ENCODE results near the gene SMYD2. TPM values are rescaled to one million over a fixed set of nuclear protein-coding genes. Genes with fewer than 3 reads are reported as not detected.
A peak's percentile ranks its signal among the peaks of the same experiment; 100 is the strongest.

The SMYD2 gene
- total RNA-seq, 2 experiments from 2014 or later: 38.2 to 40.1 TPM

DNA sequence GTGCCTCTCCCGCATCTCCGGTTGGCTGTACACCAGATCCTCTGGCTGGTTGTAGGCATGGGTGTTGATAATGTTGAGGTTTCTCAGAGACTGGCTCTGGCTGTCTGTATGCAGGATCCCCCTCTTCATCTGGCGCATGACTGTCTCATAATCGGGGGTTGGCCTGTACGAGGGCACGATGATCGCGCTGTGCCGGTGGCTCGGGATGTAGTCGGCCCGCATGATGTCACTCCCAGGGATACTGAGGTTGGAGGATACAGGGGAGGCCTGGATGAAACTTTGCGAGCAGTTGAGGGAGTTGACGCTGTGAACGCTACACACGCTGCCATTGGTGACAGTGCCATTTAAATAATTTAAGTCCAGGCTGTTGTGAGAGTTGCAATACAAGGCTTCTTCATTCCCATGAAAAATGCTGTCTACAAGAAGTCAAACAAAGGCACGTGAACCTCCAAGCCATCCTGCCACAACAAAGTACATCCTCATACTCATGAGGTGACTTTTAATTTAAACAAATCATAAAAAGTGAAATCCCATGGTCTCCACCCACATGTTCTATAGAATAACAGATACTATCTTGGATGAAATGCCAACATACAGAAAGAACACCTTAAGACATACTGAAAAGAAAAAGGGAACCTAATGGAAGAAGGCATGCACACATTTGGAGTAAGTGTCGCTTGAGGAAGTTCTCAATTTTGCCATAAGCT, 103.6 kb downstream of the SMYD2 start:
- DNase-seq: no peak
- H3K4me3 Mint-ChIP-seq: no peak overlapping the region
- peaks cover 6% of the 10 kb centered on the region for H3K4me1 Mint-ChIP-seq
- H3K27ac Mint-ChIP-seq: no peak overlapping the region
- ChIA-PET POLR2A (no interaction called here), CTCF (no interaction called here)
- no peaks in the 10 kb centered on the region for H3K36me3 Mint-ChIP-seq (ENCODE audit: low read depth)
- H3K9me3 Mint-ChIP-seq (ENCODE audit: low read depth): no peaks in the 10 kb centered on the region
- no peaks in the 10 kb centered on the region for H3K27me3 Mint-ChIP-seq
- ATAC-seq: no peak
- intact Hi-C loops (cut with DNase I, micrococcal nuclease): no loop called here

DNA sequence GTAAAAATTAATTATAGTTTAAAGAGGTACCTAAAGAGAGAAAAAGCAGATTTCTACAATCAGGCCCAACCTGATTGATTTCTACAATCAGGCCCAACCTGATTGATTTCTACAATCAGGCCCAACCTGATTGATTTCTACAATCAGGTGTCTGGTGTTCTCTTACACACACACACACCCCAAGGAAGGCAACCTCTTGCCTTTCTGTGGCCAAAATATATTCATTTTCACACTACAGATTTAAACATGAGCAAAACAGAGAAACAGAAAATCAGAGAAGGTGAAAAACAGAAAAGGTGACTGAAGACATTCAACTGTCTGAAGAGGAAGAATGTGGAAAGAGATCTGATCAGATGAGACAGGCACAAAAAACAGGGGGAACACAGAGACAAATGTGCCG, 104.5 kb downstream of the SMYD2 start:
- intact Hi-C loops (cut with DNase I, micrococcal nuclease): no loop called here
- H3K4me1 Mint-ChIP-seq: peaks cover 6% of the 10 kb centered on the region
- no peaks in the 10 kb centered on the region for H3K36me3 Mint-ChIP-seq (ENCODE audit: low read depth)
- ATAC-seq: peak; percentile 39
- H3K27me3 Mint-ChIP-seq: no peaks in the 10 kb centered on the region
- no peaks in the 10 kb centered on the region for H3K9me3 Mint-ChIP-seq (ENCODE audit: low read depth)
- POLR2A ChIA-PET: no interaction called here
- H3K4me3 Mint-ChIP-seq: no peak overlapping the region
- DNase-seq: no peak
- no peak overlapping the region for H3K27ac Mint-ChIP-seq
- CTCF ChIA-PET: no interaction called here

GRCh38 chr1:214386333-214386732, 105.4 kb downstream of the SMYD2 start:
- ChIA-PET CTCF (interaction anchor here (0.7 kb wide), 1 partner anchor 54 kb away, joined by 3 read pairs; no protein-coding TSS in a partner anchor), POLR2A (no interaction called here)
- H3K4me3 Mint-ChIP-seq: no peak overlapping the region
- intact Hi-C loops (cut with DNase I, micrococcal nuclease): no loop called here
- H3K4me1 Mint-ChIP-seq: peaks cover 6% of the 10 kb centered on the region
- no peak overlapping the region for H3K27ac Mint-ChIP-seq
- DNase-seq (no peak), ATAC-seq (no peak)
- H3K9me3 Mint-ChIP-seq (ENCODE audit: low read depth): no peaks in the 10 kb centered on the region
- no peaks in the 10 kb centered on the region for H3K36me3 Mint-ChIP-seq (ENCODE audit: low read depth)
- no peaks in the 10 kb centered on the region for H3K27me3 Mint-ChIP-seq
